ENCODE measurements around the gene PCBP3.

PCBP3 gene

DNA sequence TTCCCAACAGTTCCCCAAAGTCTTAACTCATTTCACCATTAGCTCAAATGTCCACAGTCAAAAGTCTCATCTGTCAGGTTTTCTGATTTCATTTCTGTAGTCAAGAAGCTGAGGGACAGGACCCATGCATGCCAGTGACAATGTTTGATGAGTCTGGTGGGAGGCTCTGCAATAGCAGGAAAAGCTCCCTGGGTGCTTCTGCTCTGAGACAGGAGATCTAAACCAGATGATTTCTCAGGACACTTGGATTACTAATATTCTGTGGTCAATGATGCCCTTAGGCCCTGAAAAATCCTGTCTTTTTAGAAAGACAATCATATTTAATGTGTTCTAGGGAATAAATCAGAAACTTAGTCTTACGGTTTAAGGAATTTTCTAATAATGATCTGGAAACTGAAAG lies 56.4 kb downstream of the PCBP3 start:
- H3K36me3 ChIP-seq (replicated peaks; ENCODE audit: insufficient read depth, low read length), result no peaks in the 10 kb centered on the region
- H3K4me3 ChIP-seq (ENCODE audit: low read length), result no peak overlapping the region
- H3K9ac ChIP-seq (ENCODE audit: low read length), result no peak overlapping the region
- no peaks in the 10 kb centered on the region for H3K79me2 ChIP-seq (ENCODE audit: low read length)
- H3K4me2 ChIP-seq (ENCODE audit: low read depth, low read length), result no peak overlapping the region
- TF ChIP-seq, protein P1, sequence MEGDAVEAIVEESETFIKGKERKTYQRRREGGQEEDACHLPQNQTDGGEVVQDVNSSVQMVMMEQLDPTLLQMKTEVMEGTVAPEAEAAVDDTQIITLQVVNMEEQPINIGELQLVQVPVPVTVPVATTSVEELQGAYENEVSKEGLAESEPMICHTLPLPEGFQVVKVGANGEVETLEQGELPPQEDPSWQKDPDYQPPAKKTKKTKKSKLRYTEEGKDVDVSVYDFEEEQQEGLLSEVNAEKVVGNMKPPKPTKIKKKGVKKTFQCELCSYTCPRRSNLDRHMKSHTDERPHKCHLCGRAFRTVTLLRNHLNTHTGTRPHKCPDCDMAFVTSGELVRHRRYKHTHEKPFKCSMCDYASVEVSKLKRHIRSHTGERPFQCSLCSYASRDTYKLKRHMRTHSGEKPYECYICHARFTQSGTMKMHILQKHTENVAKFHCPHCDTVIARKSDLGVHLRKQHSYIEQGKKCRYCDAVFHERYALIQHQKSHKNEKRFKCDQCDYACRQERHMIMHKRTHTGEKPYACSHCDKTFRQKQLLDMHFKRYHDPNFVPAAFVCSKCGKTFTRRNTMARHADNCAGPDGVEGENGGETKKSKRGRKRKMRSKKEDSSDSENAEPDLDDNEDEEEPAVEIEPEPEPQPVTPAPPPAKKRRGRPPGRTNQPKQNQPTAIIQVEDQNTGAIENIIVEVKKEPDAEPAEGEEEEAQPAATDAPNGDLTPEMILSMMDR (IDR thresholded peaks at IDR 0.05; ENCODE audit: low read length), result no peak
- no peak for TF ChIP-seq EZH2phosphoT487 (IDR thresholded peaks at IDR 0.05; ENCODE audit: low read length)
- no peaks in the 10 kb centered on the region for H3K4me1 ChIP-seq (ENCODE audit: low read length)
- no peaks in the 10 kb centered on the region for H3K9me3 ChIP-seq (replicated peaks; ENCODE audit: insufficient read depth, low read length)
- DNase-seq, result no peak
- H3K27me3 ChIP-seq (replicated peaks; ENCODE audit: insufficient read depth, low read length), result no peaks in the 10 kb centered on the region
- no peaks in the 10 kb centered on the region for H4K20me1 ChIP-seq (ENCODE audit: insufficient read depth, low read length)
- no peak overlapping the region for H2AFZ ChIP-seq (ENCODE audit: low read length)
- no peaks in the 10 kb centered on the region for H3K9me2 ChIP-seq (replicated peaks; ENCODE audit: insufficient read depth, low read length)
- H3F3A ChIP-seq (ENCODE audit: insufficient read depth, low read length), result no peaks in the 10 kb centered on the region
- H3K27ac ChIP-seq (ENCODE audit: low read length), result no peak overlapping the region

DNA sequence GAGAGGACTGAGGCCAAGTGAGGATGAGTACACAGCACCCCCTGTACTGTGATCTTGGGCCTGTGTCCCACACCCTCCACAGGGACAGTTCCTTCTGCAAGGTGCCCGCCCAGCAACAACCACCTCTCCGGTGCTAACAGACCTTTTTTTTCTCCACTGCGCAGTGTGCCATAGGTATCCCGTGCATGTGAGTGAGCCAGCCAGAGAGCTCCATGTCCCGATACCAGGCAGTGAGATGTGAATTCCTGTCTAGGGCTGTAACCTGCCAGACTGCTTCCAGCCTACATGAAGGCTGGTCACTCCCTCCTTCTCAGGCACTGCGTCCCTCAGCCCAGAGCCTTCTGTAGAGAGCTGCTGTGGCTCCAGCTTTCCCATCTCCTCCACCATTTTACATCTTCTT lies 56.9 kb downstream of the PCBP3 start:
- Histone ChIP-seq H3K36me3 (replicated peaks; ENCODE audit: insufficient read depth, low read length) (no peaks in the 10 kb centered on the region), H3K27ac (ENCODE audit: low read length) (no peak overlapping the region), H3K4me1 (ENCODE audit: low read length) (no peaks in the 10 kb centered on the region)

DNA sequence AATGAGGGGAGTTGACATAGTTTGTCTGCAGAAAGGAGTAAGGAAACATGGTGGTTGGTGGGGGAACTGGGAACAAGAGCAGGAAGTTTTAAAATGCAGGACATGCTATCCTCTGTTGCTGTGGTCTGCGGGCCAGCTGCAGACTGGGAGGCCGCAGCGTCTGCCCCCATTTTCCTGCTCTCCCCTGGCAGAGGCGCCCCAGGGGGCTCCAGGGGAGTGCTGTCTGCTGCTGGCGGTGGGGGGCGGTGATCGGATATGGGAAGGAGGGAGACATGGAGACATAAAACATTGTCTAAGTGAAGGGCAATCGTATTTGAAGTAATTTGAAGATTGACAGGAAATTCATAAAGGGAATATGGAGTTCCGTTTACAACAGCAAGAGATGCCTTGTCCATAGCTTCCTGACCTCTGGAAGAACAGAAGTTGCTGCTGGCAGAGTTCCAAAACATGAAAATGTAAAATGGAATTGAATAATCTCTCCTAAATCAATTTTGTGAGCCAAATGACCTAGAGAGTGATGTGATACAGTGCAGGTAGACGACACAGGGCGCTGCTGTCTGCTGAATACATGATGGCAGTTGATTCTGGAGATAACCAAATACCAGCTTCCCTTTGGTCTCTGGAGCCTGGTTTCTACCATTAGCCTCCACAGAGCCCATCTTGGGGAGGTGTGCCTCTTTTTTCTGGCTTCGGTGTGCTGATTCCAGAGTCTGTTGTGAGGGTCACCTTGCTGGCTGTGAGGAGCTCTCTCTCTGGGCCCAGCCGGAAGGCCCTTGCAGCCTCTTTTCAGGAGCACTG lies 61.0 kb downstream of the PCBP3 start:
- no peaks in the 10 kb centered on the region for H4K20me1 ChIP-seq (ENCODE audit: insufficient read depth, low read length)

More for the DNA sequence above, 56.9 kb downstream of the PCBP3 start:
- Histone ChIP-seq H3K9ac (ENCODE audit: low read length) (no peak overlapping the region), H3K4me3 (ENCODE audit: low read length) (no peak overlapping the region), H3K79me2 (ENCODE audit: low read length) (no peaks in the 10 kb centered on the region), H3K27me3 (replicated peaks; ENCODE audit: insufficient read depth, low read length) (no peaks in the 10 kb centered on the region), H3F3A (ENCODE audit: insufficient read depth, low read length) (no peaks in the 10 kb centered on the region), H3K4me2 (ENCODE audit: low read depth, low read length) (no peak overlapping the region), H2AFZ (ENCODE audit: low read length) (no peak overlapping the region), H4K20me1 (ENCODE audit: insufficient read depth, low read length) (no peaks in the 10 kb centered on the region), H3K9me2 (replicated peaks; ENCODE audit: insufficient read depth, low read length) (no peaks in the 10 kb centered on the region), H3K9me3 (replicated peaks; ENCODE audit: insufficient read depth, low read length) (no peaks in the 10 kb centered on the region)
- TF ChIP-seq EZH2phosphoT487 (IDR thresholded peaks at IDR 0.05; ENCODE audit: low read length), result no peak
- no peak for TF ChIP-seq EZH2 (optimal IDR thresholded peaks at IDR 0.05; ENCODE audit: low read depth, low read length)
- TF ChIP-seq, protein P1 (IDR thresholded peaks at IDR 0.05; ENCODE audit: low read length), result no peak
- no peak for DNase-seq

More for the DNA sequence above, 61.0 kb downstream of the PCBP3 start:
- H3K4me1 ChIP-seq (ENCODE audit: low read length), result no peaks in the 10 kb centered on the region
- H2AFZ ChIP-seq (ENCODE audit: low read length), result no peak overlapping the region
- H3K79me2 ChIP-seq (ENCODE audit: low read length), result no peaks in the 10 kb centered on the region
- H3K4me3 ChIP-seq (ENCODE audit: low read length), result no peak overlapping the region
- no peak overlapping the region for H3K9ac ChIP-seq (ENCODE audit: low read length)
- H3K36me3 ChIP-seq (replicated peaks; ENCODE audit: insufficient read depth, low read length), result no peaks in the 10 kb centered on the region
- no peaks in the 10 kb centered on the region for H3K9me2 ChIP-seq (replicated peaks; ENCODE audit: insufficient read depth, low read length)
- TF ChIP-seq EZH2phosphoT487 (IDR thresholded peaks at IDR 0.05; ENCODE audit: low read length) (no peak), EZH2 (optimal IDR thresholded peaks at IDR 0.05; ENCODE audit: low read depth, low read length) (no peak)
- TF ChIP-seq, protein P1 (IDR thresholded peaks at IDR 0.05; ENCODE audit: low read length), result no peak
- H3K4me2 ChIP-seq (ENCODE audit: low read depth, low read length), result no peak overlapping the region
- no peak overlapping the region for H3K27ac ChIP-seq (ENCODE audit: low read length)
- DNase-seq, result no peak
- no peaks in the 10 kb centered on the region for H3F3A ChIP-seq (ENCODE audit: insufficient read depth, low read length)
- no peaks in the 10 kb centered on the region for H3K9me3 ChIP-seq (replicated peaks; ENCODE audit: insufficient read depth, low read length)
- no peaks in the 10 kb centered on the region for H3K27me3 ChIP-seq (replicated peaks; ENCODE audit: insufficient read depth, low read length)

Measured in MM.1S (cell line).